HG03196 (cell line): Measurements from ENCODE around the gene NBAS.
A peak's percentile ranks its signal among the peaks of the same experiment; 100 is the strongest.
"Not testable (repeated sequence)": the region's sequence is repeated elsewhere in the genome, so short reads cannot be mapped to it uniquely, and the experiment has no call there.

Experiments
- ATAC-seq: cut with Tn5 transposase; IDR thresholded peaks from one replicate; pipeline ENCODE4 v1.9.1; 2021; ENCODE audit not compliant: unreplicated experiment

Gene NBAS

DNA sequence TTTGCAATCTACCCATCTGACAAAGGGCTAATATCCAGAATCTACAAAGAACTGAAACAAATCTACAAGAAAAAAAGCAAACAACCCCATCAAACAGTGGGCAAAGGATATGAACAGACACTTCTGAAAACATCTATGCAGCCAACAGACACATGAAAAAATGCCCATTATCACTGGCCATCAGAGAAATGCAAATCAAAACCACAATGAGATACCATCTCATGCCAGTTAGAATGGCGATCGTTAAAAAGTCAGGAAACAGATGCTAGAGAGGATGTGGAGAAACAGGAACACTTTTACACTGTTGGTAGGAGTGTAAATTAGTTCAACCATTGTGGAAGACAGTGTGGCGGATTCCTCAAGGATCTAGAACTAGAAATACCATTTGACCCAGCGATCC lies 239.7 kb downstream of the NBAS start:
- ATAC-seq = not testable (repeated sequence)

DNA sequence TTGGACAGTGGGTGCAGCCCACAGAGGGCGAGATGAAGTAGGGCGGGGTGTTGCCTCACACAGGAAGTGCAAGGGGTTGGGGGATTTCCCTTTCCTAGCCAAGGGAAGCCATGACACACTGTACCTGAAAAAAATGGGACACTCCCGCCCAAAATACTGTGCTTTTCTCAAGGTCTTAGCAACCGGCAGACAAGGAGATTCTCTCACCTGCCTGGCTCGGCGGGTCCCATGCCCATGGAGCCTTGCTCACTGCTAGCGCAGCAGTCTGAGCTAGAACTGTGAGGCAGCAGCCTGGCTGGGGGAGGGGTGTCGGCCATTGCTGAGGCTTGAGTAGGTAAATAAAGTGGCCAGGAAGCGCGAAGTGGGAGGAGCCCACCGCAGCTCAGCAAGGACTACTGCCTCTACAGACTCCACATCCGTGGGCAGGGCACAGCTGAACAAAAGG lies 244.7 kb downstream of the NBAS start:
- no peak for ATAC-seq

DNA sequence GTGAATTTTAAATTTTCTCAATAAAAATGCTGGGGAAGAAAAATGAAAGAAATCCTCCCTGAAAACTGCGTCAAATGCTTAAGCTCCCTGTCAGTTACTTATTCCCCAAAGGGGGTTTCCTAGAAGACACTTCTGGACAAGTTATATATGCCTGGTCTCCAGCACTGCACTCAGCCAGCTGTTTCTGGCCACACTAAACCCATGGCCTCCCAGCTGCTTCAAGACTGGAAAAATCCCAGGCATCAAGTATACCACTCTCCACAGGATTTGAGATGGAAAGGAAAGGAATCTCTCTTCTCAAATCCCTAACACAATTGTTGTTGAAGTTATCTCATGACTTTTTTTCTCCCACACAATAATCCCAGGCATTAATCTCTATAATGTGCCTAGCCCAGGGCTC lies 245.7 kb downstream of the NBAS start:
- ATAC-seq = no peak

DNA sequence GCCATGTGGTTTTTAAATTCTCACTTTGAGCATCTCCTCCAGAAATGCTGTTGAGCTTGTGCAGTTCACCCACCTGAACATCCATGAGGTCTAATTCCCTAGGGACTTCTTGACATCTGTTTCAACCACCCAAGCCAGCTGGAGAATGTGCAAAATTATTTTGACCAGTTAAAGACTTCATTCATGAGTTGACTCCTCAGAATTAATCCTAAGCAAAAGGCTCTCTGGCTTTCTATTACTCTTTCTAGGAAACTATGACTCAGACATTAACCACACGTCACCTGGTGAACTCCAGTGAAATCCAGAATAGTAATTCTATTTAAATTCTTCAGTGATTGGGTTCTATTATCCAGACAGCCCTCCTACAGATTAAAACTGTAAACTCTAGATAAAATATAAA lies 247.5 kb downstream of the NBAS start:
- peak; percentile 64 for ATAC-seq

DNA sequence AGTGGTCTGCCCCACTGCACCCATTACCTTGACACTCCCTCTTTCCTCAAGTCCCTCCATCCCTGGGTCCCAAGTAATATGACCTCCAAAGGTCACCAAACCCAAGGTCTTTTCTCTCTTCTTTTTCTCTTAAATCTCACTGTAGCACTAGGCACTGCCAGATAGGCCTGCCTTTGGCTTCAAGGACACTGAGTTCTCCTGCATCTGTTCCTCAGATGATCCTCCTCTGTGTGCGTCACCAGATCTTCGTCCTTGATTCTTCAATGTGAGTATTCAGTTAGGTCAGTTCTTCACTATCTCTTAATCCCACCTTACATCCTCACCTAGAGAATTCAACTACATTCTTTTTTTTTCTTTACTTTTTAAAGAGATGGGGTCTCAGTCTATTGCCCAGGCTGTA lies 249.2 kb downstream of the NBAS start:
- ATAC-seq = no peak

DNA sequence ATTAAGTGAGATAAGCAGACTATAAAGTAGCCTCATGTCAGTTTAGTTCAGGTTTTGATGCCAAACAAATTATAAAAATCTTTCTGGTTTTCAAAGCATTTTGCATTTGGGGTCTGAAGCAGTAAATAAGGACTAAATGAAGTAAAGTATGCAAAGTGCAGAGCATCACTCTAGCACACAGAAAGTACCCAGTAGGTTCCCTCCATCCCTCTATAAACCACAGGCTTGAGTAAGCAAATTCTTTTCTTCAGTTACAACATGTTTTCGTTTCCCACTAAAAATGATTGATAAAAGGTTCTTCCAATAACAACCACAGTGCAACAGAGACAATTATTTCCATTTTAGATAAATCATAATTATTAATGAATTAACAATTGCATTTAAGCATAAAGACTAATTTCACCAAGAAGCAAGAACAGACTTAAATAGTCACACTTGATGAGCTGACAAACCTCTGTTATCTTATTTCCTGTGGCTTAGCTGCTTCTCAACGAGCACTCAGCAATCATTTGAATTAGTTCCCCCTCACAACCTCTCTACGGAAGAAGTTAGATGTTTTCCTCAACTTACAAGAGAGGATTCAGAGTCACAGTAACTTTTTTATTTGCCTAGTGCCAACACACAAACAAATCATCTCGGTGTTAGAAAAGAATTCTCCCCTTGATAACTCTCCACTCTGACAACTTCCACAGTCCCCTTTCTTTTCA lies 249.8 kb downstream of the NBAS start:
- peak; percentile 73 for ATAC-seq

DNA sequence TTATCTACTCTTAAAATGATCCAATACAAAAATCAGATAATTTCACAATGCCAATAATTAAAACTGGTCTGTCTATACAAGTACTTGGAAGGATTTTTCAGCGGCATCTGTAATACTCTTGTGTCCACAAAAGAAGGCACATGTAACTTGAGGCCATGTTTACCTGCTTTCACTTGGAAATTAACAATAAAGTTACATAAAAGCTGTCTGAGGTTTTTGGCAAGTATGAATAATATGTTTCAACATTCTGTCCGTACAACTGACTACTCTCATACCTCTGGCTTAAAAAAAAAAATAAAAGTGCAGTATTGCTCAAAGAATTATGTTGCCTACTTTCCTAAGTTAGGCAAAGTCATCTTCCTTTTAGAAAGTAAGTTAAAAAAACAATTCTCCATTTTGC lies 253.6 kb downstream of the NBAS start:
- no peak for ATAC-seq

DNA sequence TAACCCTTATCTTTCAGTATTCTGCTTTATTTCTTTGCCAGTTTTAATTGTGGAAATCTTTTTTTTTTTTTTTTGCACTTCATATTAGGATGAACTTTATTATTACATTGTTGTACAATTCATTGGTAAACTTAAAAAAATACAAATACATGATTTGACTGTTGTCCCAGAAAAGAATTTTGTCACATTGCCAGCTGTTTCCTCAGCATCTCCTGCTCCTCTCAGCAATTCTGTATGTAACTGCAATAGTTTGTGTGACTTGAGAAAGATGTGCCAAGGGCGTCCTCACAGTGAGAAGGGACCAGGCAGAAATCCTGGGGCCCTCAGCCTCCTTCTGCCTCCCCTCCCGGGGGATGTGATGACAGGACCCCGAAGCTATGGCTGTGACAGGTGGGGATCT lies 254.4 kb downstream of the NBAS start:
- ATAC-seq = no peak

DNA sequence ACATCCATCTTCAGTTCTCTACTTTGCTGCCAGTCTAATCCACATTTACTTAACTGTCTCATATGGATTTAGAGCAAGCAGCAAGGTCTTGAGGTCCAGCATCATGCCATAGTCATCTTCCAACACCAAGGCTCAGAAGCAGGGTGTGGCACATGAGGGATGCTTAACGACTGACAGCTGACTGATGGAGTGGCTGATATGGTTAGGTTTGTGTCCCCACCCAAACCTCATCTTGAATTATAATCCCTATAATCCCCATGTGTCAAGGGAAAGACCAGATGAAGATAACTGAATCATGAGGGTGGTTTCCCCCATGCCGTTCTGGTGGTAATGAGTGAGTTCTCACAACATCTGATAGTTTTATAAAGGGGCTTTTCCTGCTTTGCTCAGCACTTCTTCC lies 257.3 kb downstream of the NBAS start:
- ATAC-seq = no peak

DNA sequence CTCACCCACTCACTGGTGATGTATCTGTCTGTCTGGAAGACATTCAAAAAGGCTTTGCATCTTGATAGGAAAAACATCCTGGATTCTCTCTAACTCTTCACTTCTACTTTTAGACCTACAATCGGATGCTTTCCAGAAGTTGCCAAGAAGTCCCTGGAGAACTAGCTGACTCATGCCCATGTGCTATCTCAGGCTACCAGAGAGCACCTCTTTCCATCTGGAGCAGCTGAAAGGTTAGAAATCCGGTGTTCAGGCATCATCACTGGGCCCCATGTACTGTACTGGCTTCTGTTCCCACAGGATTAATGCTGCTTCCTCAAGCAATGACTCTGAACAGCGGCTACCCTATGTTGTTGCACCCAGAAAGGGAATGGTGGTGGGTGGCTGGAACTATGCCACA lies 259.0 kb downstream of the NBAS start:
- no peak for ATAC-seq

DNA sequence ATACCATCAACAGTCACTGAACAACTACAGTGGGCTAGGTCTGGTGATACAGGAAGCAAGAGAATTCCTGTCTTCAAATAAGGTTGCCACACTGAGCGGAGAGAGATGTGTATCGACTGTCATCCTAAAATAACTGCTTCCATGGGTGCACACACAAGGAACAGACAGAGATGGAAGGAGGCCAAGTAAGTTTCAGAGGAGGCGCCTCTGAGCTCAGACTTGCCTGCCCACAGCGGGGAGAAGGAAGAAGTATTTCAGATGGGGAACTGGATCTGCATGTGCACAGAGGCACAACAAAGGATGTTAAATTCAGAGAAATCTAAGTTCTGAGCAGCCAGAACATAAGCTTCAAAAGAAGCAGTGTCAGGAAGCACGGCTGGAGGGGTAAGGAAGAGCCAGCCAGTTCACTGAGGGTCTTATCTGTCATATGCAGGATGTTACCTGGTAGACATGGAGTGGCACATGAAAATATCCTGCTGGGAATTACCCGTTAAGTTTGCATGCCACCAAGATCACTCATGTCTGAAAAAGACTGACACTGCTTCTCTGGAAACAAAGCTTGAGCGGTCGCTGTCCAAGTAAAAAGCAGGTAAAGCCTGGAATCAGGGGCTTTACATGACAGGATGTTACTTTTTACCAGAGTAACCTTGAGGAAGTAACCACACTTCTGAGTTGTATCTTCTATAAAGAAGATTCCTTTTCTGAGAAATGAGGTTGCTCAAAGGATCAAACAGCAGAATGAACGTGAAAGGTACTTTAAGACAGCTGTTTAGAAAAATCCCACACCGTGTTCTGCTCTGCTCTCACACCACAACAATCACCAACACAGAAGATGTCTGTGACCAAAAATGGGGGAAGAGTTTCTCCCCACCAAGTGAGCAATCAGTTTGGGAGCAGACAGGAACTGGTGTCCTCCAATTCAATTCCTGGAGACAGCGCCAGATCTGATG lies 260.2 kb downstream of the NBAS start:
- no peak for ATAC-seq

DNA sequence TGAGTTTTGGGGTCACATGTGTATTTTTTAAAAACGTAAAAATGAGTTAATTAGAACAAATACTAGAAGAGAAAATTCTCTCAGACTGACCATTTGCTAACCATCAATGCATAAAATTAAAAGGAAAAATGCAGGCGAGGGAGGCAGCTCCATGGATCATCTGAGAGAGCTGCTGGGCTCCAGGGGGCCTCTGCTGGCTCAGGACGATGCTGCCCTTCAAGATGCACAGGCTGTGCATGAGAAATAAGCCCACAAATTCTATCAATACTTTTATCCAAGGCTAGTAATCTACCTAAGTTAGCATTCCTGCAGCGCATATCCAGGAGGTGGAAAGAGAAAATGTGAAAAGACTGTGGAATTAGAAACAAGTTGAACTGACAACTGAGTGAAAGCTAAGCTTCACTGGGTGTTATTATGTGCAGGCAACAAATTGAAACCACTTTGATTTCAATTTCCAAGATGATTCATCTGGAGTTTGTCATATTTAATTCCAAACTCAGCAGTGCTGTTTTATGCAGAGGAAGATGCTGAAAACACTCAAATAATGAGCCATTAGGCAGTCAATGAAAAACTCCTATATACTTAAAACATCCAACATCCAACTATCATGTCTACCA lies 261.1 kb downstream of the NBAS start:
- no peak for ATAC-seq

DNA sequence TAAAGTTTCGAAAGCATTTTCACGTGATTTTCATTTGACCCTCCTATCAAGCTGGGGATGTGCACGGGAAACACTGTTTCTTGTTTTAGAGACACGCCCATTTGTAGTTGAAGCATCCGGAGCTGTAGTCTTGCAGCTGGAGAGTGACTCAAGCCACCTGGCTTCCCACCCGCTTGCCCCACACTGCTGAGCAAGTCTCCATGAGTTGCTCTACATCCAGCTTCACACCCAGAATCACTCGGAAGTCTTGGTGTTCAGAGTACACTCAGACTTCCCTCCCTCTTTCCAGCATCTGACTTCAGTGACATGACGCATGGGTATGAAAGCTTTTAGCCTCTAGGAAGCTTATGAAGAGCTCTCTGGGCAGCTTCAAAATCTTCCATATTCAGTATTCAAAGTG lies 262.4 kb downstream of the NBAS start:
- ATAC-seq = no peak

DNA sequence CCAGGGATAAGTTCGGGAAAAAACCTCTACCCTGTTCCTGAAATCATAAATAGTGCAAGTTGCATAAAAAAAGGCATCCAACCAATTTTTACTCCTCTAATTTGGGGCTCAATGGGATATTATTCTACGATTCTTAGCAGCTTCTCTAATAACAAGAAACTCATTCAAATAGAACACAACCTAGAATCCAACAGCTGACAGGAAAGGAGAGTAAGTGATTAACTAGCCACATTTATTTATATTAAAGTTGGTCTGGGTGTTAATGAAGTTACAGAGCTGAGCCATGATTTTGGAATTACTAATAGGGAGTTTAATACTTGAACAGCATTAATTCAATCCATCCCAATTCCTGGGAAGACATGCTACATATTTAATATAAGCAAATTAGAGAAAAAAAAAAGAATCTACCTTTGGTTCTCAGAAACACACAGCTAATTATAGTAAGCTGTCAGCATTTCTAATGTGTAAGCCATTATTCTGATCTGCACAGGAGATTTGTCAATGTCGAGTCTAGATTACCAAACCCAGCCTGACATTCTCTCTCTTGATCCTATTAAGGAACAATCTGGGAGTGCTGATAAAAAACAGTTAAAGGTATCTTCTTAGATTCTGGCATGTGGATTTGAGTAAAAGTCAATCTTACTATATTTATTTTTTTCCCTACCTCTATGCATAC lies 267.7 kb downstream of the NBAS start:
- ATAC-seq = peak; percentile 87

DNA sequence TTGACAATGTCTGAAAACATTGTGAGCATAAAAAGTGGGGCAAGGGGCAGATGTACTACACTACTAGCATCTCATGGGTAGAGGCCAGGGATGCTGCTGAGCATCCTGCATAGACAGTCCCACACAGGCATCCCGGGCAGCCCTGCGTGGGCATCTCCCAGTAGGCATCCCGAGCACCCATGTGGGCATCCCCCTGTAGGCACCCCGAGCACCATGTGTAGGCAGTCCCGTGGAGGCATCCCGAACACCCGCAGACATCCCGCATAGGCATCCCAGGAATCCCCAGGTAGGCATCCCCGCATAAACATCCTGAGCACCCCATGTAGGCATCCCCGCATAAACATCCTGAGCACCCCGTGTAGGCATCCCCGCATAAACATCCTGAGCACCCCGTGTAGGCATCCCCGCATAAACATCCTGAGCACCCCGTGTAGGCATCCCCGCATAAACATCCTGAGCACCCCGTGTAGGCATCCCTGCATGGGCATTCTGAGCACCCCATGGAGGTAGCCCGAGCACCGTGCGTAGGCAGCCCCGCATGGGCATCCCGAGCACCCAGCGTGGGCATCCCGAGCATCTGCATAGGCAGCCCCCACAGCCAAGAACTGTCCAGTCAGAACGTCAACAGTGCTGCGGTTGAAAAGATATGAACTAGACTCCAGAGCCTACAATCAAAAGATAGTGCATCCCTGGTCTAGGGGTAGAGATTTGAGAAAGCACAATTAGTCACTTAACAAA lies 273.5 kb downstream of the NBAS start:
- no peak for ATAC-seq

DNA sequence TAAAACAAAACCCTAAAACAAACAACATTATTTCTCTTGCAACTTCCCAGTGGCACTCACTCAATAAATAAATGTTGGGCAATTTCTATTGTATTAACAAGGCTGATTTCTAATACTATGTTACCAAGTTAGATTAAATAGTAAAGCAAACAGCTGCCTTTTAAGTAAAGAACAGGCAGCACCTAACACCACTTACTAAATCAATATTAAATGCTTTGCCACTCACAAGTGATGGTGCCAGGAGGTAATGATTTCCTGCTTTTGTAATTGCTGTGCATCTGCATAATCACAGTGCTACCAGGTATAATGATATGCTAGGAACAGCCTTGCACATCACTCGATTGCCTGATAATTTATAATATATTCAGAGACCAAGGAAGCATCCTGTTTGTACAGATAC lies 276.5 kb downstream of the NBAS start:
- ATAC-seq = no peak

DNA sequence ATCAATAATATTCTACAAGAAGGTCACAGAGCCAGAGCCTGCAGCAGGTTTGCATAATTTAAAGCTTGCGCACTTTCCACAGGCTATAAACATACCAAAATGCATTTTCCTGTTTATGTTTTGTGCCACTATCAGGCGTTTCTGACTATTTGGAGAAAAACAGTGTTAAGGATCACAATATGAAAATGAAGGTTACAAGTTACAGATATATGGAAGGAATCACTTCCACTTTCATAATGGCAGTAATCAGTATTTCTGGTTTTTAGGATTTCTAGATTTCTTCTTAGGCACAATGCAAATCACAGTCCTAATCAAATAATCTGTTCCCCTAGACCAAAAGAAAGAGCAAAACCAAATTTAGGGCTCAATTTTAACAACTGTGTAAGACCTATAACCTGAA lies 279.5 kb downstream of the NBAS start:
- ATAC-seq = peak; percentile 58

DNA sequence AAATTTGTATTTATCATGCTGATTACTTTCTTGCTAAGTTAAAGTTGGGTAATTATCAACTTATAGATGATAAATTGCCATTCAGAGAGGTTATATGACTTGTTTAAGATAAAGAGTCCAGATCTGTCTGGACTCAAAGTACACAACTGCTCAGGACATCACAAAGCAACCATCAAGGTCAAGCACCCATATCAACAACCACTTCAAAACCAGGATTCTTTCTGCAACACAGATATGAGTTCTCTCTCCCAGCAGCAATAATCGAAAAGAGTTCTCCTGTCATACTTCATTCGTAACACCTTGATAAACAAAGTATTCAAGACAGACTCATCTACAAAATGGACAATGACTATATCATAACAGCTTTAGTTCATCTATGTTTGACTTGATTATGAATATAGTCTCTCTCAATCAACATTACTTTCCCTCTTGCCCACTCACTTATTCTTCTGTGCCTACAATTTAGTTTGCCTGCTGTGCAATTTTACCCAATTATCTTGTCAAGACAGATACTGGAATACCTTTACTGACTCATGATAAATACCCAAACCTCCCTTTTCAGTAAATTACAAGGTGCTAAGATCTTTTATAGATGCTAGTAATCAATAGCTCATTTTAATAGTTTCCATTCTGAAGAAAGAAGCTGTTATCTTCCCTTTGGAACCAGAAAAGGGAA lies 281.8 kb downstream of the NBAS start:
- ATAC-seq = no peak

DNA sequence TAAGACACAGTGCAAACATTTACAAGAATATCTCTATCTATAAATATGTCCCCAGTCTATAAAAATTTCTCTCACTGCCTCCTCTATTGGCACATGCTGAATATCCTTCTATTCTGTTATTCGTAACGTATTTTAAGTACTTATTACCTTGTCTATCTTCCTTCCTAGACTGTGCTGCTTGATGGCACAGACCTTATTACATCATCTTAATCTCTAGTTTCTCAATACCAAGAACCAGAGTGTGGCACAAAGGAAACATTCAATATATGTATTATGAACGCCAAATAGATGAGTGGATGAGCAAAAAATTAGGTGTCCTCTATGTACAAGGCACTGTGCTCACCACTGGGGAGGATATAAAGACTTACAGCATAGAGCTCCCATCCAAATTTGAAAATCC lies 282.8 kb downstream of the NBAS start:
- ATAC-seq = no peak

DNA sequence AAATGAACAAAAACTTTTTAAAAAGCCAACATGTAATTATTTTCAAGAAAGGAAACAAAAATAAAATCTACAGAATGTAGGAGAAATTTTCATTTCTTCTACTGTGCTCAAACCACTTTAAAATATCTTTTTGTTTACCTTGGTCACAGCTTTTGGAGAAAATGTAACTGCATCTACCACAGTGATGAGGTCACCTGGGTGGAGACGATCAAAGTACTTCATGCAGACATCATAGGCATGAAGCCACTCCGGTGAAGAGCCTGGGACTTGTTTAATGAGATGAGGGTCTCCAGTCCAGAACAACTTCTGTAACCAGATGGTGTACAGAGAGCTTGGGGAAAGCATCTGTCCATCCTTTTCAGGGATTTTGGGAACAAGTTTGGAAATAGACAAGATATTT lies 285.8 kb downstream of the NBAS start:
- no peak for ATAC-seq
